K562 (cell line): ENCODE data around the gene TMEFF1. TPM values are rescaled to one million over a fixed set of nuclear protein-coding genes. Genes with fewer than 3 reads are reported as not detected.

Experiments used
- ATAC-seq: fragments of 200-7000 bp; cut with Tn5 transposase; 3 replicates; pipeline ENCODE4 v1.9.1; 2020; ENCODE audit warnings: moderate library complexity
- BruUV-seq: library from RNA; stranded (reverse); fragments of 400-500 nt; replicated peaks from 2 replicates; lab custom pipeline; 2021; lab: Mats Ljungman, UMichigan
- CTCF ChIA-PET: fragments of 300-600 bp; formaldehyde crosslinking; extraction: SDS; loops from one replicate; lab custom pipeline; 2021; ENCODE audit warnings: low intra/inter-chr PET ratio; lab: Yijun Ruan, JAX
- POLR2A ChIA-PET: fragments of 300-600, 350-650 bp; sonication (Branson Sonifier 250); formaldehyde crosslinking; extraction: SDS; loops from one replicate; lab custom pipeline; 2021; ENCODE audit warnings: antibody characterized with exemption, inconsistent platforms; lab: Yijun Ruan, JAX
- DNase-seq, 4 experiments: peaks; one replicate each; pipeline versions ENCODE4 v3.0.0 to v3.0.0-alpha.2; 2011 to 2018; ENCODE audit warnings: low spot score in 3 of 4, mixed read lengths in 3 of 4; ENCODE audit errors: extremely low read depth in 1 of 4
- FAIRE-seq: peaks from 2 replicates; lab custom pipeline; 2011; peaks lifted over from hg19 to GRCh38; lab: Jason Lieb, UNC
- H2AFZ ChIP-seq: 2 replicates; pipeline ENCODE4 v1.6.0; 2011; ENCODE audit warnings: low read depth, low read length, control low read depth, inconsistent platforms
- H3K27ac ChIP-seq: fragments of 200-600 bp; 3 replicates; pipeline ENCODE4 v1.8.0; 2011; ENCODE audit warnings: low read depth, mild to moderate bottlenecking, control low read depth, inconsistent platforms, low read length, moderate library complexity, mixed read lengths; ENCODE audit errors: extremely low read depth
- H3K27me3 ChIP-seq, 2 experiments: fragments of 300-600 bp in 1 of 2; 2 replicates in 1 of 2; 3 replicates in 1 of 2; pipeline versions ENCODE4 v1.6.0 to v1.8.0; 2011; ENCODE audit warnings: inconsistent platforms in 2 of 2, low read length in 2 of 2, mild to moderate bottlenecking in 1 of 2, mixed read lengths in 1 of 2, moderate library complexity in 1 of 2; ENCODE audit not compliant: control insufficient read depth in 2 of 2, insufficient read depth in 2 of 2
- H3K36me3 ChIP-seq: fragments of 300-600 bp; 3 replicates; pipeline ENCODE4 v1.8.0; 2011; ENCODE audit warnings: mild to moderate bottlenecking, low read length, inconsistent platforms; ENCODE audit not compliant: control insufficient read depth, insufficient read depth
- H3K4me1 ChIP-seq, 2 experiments: fragments of 200-600 bp in 1 of 2; replicated peaks in 1 of 2; 2 replicates in 1 of 2; 3 replicates in 1 of 2; pipeline versions ENCODE4 v1.5.1 to v1.8.0; 2011; ENCODE audit warnings: inconsistent platforms in 2 of 2, low read length in 2 of 2, mild to moderate bottlenecking in 1 of 2, mixed read lengths in 1 of 2, moderate library complexity in 1 of 2; ENCODE audit not compliant: control insufficient read depth in 2 of 2, insufficient read depth in 2 of 2
- H3K4me2 ChIP-seq: 2 replicates; pipeline ENCODE4 v1.6.1; 2011; ENCODE audit warnings: low read length, control low read depth, inconsistent platforms, mixed read lengths; ENCODE audit not compliant: insufficient read depth
- H3K4me3 ChIP-seq: fragments of 200-600 bp; sonication (generic), shearing (Covaris generic); 2 replicates; pipeline ENCODE4 v1.5.1; 2016; ENCODE audit warnings: control low read depth, inconsistent platforms
- H3K79me2 ChIP-seq: fragments of 200-600 bp; 3 replicates; pipeline ENCODE4 v1.8.0; 2011; ENCODE audit warnings: low read length, inconsistent platforms; ENCODE audit not compliant: control insufficient read depth, insufficient read depth
- H3K9ac ChIP-seq, 2 experiments: 2 replicates each; pipeline versions ENCODE4 v1.6.0 to v1.6.1; 2011; ENCODE audit warnings: low read depth in 2 of 2, low read length in 2 of 2, control low read depth in 1 of 2, inconsistent platforms in 1 of 2, mild to moderate bottlenecking in 1 of 2, mixed read lengths in 1 of 2; ENCODE audit not compliant: insufficient read depth in 1 of 2
- H3K9me1 ChIP-seq: one replicate; pipeline ENCODE4 v1.6.0; 2011; ENCODE audit warnings: inconsistent platforms, mild to moderate bottlenecking, low read length, moderate library complexity; ENCODE audit not compliant: control insufficient read depth, insufficient read depth
- H3K9me3 ChIP-seq: replicated peaks from 2 replicates; pipeline ENCODE4 v1.5.1; 2011; ENCODE audit warnings: low read depth, low read length, inconsistent platforms; ENCODE audit not compliant: control insufficient read depth, insufficient read depth
- H4K20me1 ChIP-seq: replicated peaks from 2 replicates; pipeline ENCODE4 v1.6.1; 2011; ENCODE audit warnings: low read length, inconsistent platforms, mixed read lengths; ENCODE audit not compliant: control insufficient read depth, insufficient read depth
- CBFA2T2 ChIP-seq: fragments of 450-650 bp; conservative IDR thresholded peaks from 2 replicates; pipeline ENCODE4 v1.6.1; 2017; ENCODE audit warnings: mild to moderate bottlenecking
- MEF2D ChIP-seq: conservative IDR thresholded peaks from 2 replicates; pipeline ENCODE4 v1.6.1; 2016; ENCODE audit warnings: low read depth, missing genetic modification characterization, missing compliant biosample characterization
- NFIC ChIP-seq: fragments of 450-650 bp; IDR thresholded peaks from 2 replicates; pipeline ENCODE4 v1.6.1; 2017; ENCODE audit warnings: mild to moderate bottlenecking, inconsistent platforms
- TEAD2 ChIP-seq: fragments of 450-650 bp; IDR thresholded peaks from 2 replicates; pipeline ENCODE4 v1.6.1; 2016; ENCODE audit warnings: missing genetic modification characterization, control low read depth, missing compliant biosample characterization
- YBX1 ChIP-seq: fragments of 450-650 bp; IDR thresholded peaks from 2 replicates; pipeline ENCODE4 v1.7.1; 2016; ENCODE audit warnings: mild to moderate bottlenecking
- WGBS: fragments of 100-300 bp; shearing (Covaris generic); methylation state at CpG from one replicate; pipeline ENCODE4 v1.1.6; 2016; ENCODE audit warnings: low coverage, mixed read lengths; ENCODE audit not compliant: insufficient coverage; ENCODE audit errors: missing lambda C conversion rate; 5-methylcytosine and 5-hydroxymethylcytosine counted together
- in situ Hi-C: fragments of 300-500 bp; cut with MboI; formaldehyde crosslinking; loops from 4 replicates; pipeline ENCODE4 v1.15.0; 2018; ENCODE audit warnings: inconsistent platforms, mixed read lengths
- intact Hi-C: fragments of 100-400 bp; cut with micrococcal nuclease; formaldehyde crosslinking; loops from 2 replicates; pipeline ENCODE4 v1.14.2; 2022
- polyA plus RNA-seq, 8 experiments: library from polyadenylated mRNA; depleted of rRNA in 4 of 8; stranded (reverse) in 5 of 8; unstranded in 3 of 8; fragments of >200 nt; fragmentation: Nextera tagmentation in 2 of 8; fragmentation: Illumina TruSeq in 1 of 8; extraction: Ambion mirVana in 2 of 8; extraction: Trizol in 1 of 8; gene quantifications; 2 replicates each; pipeline versions ENCODE4 v1.2.1 to v1.2.3, GENCODE V29; 2011 to 2014; ENCODE audit warnings: inconsistent platforms in 1 of 8, missing spikeins in 1 of 8
- total RNA-seq, 7 experiments: library from RNA; depleted of rRNA in 6 of 7; stranded (reverse); fragments of >200 nt in 6 of 7; fragmentation: Illumina TruSeq in 2 of 7; extraction: Trizol in 2 of 7; gene quantifications; 2 replicates each; pipeline versions ENCODE4 v1.2.1 to v1.2.3, GENCODE V29; 2011 to 2021; ENCODE audit warnings: low replicate concordance in 1 of 7
- TF ChIP-seq, protein P1 (sequence below): sonication (generic); formaldehyde crosslinking; IDR thresholded peaks from 2 replicates; pipeline ENCODE4 v1.8.0; 2022; ENCODE audit warnings: missing genetic modification reagents, mild to moderate bottlenecking, borderline replicate concordance
- TF ChIP-seq, protein P2 (sequence below): fragments of 250-450 bp; sonication (Bioruptor Pico); IDR thresholded peaks from 2 replicates; pipeline ENCODE4 v1.4.0; 2020

The TMEFF1 gene
- total and polyA plus RNA-seq, 9 of the 15 experiments (the other 6 are each of a cell fraction or from before 2014, with no cell fraction given), result 0.07 to 1.1 (median 0.28) TPM; not detected in 2

DNA sequence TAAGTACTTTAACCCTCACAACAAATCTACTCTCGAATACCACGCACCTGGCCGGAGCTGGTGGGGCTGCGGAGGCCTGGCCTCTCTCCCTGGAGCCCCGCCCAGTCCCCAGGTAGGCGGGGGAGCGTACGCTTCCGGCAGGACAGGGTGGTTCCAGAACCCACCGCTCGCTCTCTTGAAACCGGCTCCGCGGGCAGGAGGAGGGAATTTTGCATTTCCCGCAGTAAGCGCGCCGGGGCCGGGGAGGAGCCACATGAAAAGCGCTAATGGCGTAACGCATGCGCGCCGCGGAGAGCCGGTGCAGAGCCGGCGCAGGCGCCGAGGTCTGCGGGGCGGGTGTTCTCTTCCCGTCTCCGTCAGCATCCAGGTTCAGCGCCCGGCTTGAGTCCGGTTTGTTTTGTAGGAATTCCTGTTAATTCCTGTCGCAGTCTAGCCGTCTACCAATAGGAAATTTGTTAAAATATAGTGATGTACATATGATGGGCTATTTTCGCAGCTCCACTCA lies 125.7 kb downstream of the TMEFF1 start (continued):
- TF ChIP-seq, protein P1, sequence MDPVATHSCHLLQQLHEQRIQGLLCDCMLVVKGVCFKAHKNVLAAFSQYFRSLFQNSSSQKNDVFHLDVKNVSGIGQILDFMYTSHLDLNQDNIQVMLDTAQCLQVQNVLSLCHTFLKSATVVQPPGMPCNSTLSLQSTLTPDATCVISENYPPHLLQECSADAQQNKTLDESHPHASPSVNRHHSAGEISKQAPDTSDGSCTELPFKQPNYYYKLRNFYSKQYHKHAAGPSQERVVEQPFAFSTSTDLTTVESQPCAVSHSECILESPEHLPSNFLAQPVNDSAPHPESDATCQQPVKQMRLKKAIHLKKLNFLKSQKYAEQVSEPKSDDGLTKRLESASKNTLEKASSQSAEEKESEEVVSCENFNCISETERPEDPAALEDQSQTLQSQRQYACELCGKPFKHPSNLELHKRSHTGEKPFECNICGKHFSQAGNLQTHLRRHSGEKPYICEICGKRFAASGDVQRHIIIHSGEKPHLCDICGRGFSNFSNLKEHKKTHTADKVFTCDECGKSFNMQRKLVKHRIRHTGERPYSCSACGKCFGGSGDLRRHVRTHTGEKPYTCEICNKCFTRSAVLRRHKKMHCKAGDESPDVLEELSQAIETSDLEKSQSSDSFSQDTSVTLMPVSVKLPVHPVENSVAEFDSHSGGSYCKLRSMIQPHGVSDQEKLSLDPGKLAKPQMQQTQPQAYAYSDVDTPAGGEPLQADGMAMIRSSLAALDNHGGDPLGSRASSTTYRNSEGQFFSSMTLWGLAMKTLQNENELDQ (CRISPR knock-in tag), result no peak
- TF ChIP-seq TEAD2 (tag) (no peak), YBX1 (no peak), CBFA2T2 (no peak)
- TF ChIP-seq, protein P2, sequence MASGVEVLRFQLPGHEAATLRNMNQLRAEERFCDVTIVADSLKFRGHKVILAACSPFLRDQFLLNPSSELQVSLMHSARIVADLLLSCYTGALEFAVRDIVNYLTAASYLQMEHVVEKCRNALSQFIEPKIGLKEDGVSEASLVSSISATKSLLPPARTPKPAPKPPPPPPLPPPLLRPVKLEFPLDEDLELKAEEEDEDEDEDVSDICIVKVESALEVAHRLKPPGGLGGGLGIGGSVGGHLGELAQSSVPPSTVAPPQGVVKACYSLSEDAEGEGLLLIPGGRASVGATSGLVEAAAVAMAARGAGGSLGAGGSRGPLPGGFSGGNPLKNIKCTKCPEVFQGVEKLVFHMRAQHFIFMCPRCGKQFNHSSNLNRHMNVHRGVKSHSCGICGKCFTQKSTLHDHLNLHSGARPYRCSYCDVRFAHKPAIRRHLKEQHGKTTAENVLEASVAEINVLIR (CRISPR knock-in tag), result no peak

DNA sequence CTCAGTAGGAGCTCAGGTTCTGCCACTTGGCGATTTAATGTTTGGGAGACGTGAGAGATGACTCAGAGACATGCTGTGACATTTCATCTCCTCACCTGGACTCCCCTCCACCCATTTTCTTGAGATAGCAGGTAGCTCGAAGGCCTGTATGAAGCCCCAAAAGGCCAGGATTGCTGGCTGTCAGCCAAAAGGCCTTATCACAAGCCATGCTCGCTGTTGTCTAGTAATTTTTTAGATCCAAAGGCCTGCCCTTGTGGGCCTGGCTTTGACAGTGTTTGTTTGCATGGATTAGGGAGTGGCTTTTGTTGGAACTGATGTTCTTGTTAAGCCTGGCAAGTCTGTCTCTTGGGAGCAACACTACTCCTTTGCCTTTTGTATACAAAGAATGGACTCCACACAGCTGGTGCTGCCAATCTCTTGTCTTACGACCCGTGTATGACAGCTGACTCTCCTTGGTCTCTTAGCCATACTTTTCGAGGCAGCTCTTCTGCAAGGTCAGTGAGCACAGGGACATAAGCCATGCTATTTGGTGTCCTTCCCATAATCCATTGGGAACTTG lies 127.7 kb downstream of the TMEFF1 start:
- H3K9me3 ChIP-seq, result no peaks in the 10 kb centered on the region
- no peaks in the 10 kb centered on the region for H3K27me3 ChIP-seq
- DNase-seq, result peak in 2 of 4 experiments; percentile 12 to 67
- no TSS peak for BruUV-seq
- no peaks in the 10 kb centered on the region for H3K36me3 ChIP-seq
- intact Hi-C loops, result loop anchor here (10.0 kb wide), 1 partner anchor 634 kb away; no protein-coding TSS in a partner anchor
- TF ChIP-seq MEF2D (tag) (no peak), NFIC (peak; percentile 84)
- TF ChIP-seq, all 486 proteins: peak for 1
- FAIRE-seq (no peak), ATAC-seq (peak; percentile 13; the same call in 1 of the 3 replicates)
- no peak overlapping the region for H3K9ac ChIP-seq
- H2AFZ ChIP-seq, result peak overlapping the region; percentile 54
- H4K20me1 ChIP-seq, result no peaks in the 10 kb centered on the region
- 28% methylated on average over 7 of the region's 7 CpGs for WGBS
- H3K4me2 ChIP-seq, result no peak overlapping the region
- no peak overlapping the region for H3K27ac ChIP-seq
- H3K4me3 ChIP-seq, result no peak overlapping the region
- ChIA-PET CTCF (interaction anchor here (0.5 to 2.9 kb wide), 2 partner anchors 710 to 777 kb away, joined by 3 to 19 read pairs; no protein-coding TSS in a partner anchor), POLR2A (interaction anchor here (0.5 to 0.8 kb wide), 2 partner anchors 95 to 304 kb away, joined by 3 to 4 read pairs; no protein-coding TSS in a partner anchor)
- peaks cover 6% of the 10 kb centered on the region in 2 experiments; a peak in 3 of 5 replicates for H3K4me1 ChIP-seq
- H3K79me2 ChIP-seq, result no peaks in the 10 kb centered on the region
- in situ Hi-C loops, result loop anchor here (10.0 kb wide), 1 partner anchor 704 kb away; no protein-coding TSS in a partner anchor
- no peaks in the 10 kb centered on the region for H3K9me1 ChIP-seq
